ENCODE results near the gene PICALM.

The PICALM gene

DNA sequence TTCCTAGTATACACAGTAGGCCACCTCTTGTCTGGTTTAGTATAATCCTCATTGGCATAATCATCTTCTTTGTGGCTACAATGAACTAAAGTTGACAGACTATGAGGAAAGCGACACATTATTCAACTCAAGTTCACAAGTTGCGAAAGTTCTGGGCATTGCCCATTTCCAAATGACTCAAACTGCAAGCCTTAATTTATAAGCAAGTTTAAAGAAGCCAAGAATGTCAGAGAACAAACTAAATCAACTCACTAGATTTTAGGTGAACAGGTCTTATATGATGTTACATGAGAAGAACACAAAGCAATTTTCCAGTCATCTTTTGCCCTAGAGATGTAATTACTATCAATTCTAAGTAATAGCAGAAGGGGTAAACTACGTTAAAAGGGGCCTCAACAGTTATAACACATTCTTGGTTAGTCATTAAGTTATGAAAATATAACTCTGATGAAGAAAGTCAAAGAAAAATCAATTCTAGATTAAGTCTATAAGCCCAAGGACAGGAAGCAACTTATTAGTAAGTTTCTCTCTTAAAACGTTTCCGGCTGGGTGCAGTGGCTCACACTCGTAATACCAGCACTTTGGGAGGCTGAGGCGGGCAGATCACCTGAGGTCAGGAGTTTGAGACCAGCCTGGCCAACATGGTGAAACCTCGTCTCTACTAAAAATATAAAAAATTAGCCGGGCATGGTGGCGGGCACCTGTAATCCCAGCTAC, 21.5 kb downstream of the PICALM start:
- DNase-seq (ENCODE audit: low spot score) = no peak

- no peak for DNase-seq (ENCODE audit: low spot score)
Measured at GRCh38 chr11:86046116-86046515, 22.8 kb downstream of the PICALM start.

GRCh38 chr11:86043765-86044503, 24.9 kb downstream of the PICALM start:
- no peak for DNase-seq (ENCODE audit: low spot score)

- peak; percentile 80 for DNase-seq (ENCODE audit: low spot score)
Measured at GRCh38 chr11:86041975-86042378, 26.9 kb downstream of the PICALM start.

DNA sequence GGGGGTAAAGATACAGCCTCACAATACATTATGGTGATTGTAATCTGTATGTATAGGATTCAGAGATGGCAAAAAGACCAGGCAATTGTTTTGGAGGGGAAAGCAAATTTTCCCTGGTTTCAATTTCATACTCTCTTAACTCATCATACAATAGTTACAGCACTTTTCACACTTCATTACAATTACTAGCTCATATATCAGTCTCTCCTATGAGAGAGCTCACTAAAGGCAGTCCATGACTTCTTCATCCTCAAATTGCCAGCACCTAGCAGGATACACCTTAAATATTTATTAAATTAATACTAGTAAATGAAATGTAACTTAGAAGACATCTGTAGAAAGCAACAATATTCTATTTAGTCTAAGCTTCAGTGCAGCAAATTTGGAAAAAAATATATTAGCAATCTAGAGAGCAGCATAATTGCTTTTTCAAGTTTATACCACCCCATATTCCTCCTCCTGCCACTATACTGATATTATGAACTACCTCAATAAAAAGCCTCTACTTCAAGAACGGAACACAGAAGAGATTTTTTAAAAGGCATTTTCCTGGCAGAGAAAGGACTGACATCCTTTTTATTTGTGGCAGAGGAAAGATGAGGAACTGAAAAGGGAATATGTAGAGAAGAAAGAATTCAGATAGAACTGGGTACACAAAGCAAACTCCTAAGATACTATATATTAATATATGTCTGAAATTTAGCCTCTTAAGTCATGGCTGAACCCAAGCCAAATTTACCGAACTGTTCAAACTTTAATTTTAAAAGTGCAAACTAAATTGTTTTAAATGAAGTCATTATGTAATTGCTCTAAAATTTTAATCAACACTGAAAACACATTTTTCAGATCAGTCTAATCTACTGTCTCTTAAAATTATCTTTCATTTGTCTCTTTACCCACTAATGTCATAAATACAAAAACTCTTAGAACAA, 27.7 kb downstream of the PICALM start:
- DNase-seq (ENCODE audit: low spot score) = no peak

DNA sequence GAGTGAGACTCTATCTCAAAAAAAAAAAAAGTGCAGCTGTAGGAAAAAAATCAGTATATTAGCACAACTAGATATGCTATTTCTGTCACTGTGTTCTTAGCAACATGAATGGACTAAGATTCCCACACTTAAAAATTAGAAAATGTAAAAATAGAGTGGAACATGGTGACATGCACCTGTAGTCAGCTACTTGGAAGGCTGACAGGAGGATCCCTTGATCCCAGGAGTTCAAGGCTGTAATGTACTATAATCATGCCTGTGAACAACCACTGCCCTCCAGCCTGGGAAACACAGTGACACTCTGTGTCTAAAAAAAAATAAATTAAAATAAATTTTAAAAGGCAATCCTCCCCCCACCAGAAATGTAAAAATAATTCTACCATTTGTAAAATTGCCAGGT, 29.8 kb downstream of the PICALM start:
- no peak for DNase-seq (ENCODE audit: low spot score)

GRCh38 chr11:86037743-86038142, 31.1 kb downstream of the PICALM start:
- DNase-seq (ENCODE audit: low spot score) = no peak

DNA sequence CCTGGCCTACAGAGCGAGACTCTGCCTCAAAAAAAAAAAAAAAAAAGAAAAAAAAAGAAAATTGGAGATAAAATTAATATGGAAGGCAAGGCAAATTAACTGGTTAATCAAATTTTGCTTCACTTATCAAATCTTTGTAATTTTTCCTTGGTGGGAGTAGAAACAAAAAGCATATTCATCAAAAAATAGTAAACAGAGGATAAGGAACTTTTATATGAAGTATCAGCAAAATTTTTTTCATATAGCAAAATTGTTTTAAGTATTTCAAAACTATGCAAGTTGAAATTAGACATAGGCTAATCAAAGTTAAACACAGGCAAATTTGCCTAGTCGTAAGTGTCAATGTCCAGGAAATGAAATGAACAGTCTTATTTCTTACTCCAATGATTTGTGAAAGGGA, 33.0 kb downstream of the PICALM start:
- DNase-seq (ENCODE audit: low spot score) = no peak

DNA sequence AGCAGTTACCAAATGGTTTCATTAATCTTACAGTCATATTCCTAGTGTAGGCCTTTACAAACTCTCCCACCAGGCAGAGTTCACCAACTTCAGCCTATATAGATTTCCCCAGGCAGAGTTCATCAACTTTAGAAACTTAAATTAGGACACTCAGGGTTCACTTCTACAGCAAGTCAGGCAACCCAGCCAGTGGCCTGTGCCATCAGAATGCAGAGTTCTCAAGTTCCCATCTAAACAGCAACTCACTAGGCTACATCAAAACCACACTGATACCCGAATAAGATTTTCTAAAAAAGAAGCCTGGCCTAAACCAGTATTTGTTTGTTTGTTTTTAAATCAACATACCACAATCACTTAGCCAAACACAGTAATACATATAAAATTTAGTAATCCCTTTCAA, 33.7 kb downstream of the PICALM start:
- DNase-seq (ENCODE audit: low spot score) = no peak

GRCh38 chr11:86034710-86035109, 34.2 kb downstream of the PICALM start:
- no peak for DNase-seq (ENCODE audit: low spot score)

- no peak for DNase-seq (ENCODE audit: low spot score)
Measured at GRCh38 chr11:86021377-86021776, 47.5 kb downstream of the PICALM start.

GRCh38 chr11:86018249-86018648, 50.6 kb downstream of the PICALM start:
- DNase-seq (ENCODE audit: low spot score) = no peak

DNA sequence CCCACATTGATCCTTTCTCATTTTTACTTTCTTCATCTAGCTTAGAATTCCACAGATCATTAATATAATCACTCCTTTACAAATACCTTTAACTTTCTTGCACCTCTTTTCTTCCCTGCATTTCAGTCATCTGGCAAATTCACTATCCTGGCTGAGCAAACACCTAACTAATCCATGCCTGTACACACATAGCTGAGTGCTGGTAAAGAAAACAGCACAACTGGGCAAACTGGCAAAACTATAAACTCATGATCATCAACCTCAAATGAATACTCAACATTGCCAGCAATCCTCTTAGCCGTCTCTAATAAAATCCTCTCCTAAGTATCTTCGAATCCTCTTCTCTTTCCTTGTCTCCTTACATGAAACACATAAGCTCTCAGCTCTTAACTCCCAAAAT, 52.4 kb downstream of the PICALM start:
- no peak for DNase-seq (ENCODE audit: low spot score)

DNA sequence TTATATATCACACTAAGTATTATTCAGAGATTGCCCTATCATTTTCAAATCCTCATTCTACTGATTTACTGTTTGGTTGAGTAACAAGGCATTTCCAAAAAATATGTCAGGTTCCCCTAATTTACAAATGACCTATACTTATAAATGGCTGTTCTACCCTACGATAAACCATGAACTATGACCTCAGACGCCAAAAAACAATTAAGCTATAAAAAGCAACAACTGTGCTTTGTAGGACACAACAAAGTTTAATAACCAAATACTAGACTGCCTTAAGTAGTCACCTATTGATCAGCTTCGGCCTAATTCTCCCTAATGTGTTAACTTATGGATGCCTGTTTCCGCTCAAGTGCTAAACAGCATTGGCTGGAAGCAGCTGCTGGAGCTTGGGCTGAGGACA, 53.2 kb downstream of the PICALM start:
- no peak for DNase-seq (ENCODE audit: low spot score)

GRCh38 chr11:86014221-86014620, 54.7 kb downstream of the PICALM start:
- no peak for DNase-seq (ENCODE audit: low spot score)

DNA sequence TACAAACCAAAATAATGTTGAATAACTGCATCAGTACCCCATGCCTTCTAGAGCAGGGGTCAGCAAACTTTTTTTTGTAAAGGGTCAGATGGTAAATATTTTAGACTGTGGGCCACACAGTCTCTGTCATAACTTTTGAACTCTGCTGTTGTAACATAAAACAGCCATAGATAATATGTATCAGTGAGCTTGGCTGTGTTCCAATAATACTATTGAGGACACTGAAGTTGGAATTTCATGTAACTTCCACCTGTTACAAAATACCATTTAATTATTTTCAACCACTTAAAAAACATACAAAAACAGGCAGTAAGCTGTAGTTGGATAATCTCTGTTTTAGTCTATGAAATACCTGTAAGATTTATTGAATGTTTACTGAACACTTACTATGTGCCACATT, 55.2 kb downstream of the PICALM start:
- no peak for DNase-seq (ENCODE audit: low spot score)

- no peak for DNase-seq (ENCODE audit: low spot score)
Measured at GRCh38 chr11:86011175-86011574, 57.7 kb downstream of the PICALM start.

DNA sequence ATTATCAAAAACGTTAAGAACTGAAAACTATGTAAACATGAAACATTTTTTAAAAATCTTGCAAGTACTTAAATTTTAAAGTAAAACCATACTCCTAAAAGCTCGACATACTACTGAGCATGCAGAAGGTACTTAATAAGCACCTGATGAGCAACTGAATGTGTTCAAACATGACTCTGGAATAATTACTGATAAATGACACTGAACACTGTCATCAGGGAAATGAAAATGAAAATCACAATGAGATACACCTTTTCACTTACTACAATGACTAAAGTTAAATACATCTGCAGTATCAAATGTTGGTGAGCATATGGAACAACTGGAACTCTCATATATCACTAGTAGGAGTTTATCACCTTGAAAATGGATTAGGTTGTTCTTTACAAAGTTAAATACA, 65.2 kb downstream of the PICALM start:
- DNase-seq (ENCODE audit: low spot score) = no peak

DNA sequence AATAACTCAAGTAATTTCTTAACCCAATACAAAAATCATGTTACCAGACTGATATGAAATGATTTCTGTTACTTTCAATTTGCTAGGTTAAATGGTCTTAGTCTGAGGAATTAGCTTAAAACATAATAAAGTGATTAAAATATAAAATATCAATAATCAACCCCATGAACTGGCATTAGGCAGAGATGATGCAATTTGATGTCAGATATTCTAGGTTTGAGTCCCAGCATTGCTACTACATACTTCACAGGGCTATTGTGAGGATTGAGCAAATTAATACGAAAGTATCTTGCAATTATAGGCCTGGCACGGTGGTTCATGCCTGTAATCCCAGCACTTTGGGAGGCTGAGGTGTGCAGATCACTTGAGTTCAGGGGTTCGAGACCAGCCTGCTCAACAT, 66.5 kb downstream of the PICALM start:
- DNase-seq (ENCODE audit: low spot score) = no peak

- no peak for DNase-seq (ENCODE audit: low spot score)
Measured at GRCh38 chr11:85991508-85991907, 77.4 kb downstream of the PICALM start.

DNA sequence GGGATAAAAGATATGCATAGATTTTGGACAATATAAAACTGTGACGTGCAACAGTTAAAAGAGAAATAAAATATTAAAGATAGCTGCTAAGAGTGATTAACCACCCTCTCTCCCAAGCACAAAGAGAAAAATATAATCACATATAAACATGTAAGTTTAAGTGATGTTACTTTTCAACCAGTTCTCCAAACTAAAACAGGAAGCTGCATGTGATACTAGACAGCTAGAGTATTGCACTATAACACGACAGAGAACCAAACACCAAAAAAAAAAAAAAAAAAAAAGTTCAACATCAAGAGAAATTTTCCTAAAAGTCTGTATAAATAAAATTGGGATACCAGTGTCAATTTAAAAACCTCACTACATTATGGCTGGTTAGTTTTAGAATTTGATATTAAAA, 79.1 kb downstream of the PICALM start:
- no peak for DNase-seq (ENCODE audit: low spot score)

- no peak for DNase-seq (ENCODE audit: low spot score)
Measured at GRCh38 chr11:85988780-85989179, 80.1 kb downstream of the PICALM start.
